Endothelial cell of umbilical vein (primary cell): ENCODE measurements around the gene ANKRD34C. TPM values are rescaled to one million over a fixed set of nuclear protein-coding genes. Genes with fewer than 3 reads are reported as not detected.

ENCODE experiments used
- BruUV-seq: library from RNA; stranded (reverse); fragments of 400-500 nt; replicated peaks from 2 replicates; lab custom pipeline; 2021; lab: Mats Ljungman, UMichigan
- CTCF ChIA-PET: fragments of 300-600, 350-600 bp; sonication (Branson Sonifier 250); formaldehyde crosslinking; loops from one replicate; lab custom pipeline; 2021; ENCODE audit warnings: antibody characterized with exemption, inconsistent platforms; lab: Charles Lee
- POLR2A ChIA-PET: fragments of 300-600, 350-600 bp; sonication (Branson Sonifier 250); formaldehyde crosslinking; loops from one replicate; lab custom pipeline; 2021; ENCODE audit warnings: antibody characterized with exemption, inconsistent platforms; lab: Charles Lee
- DNase-seq: peaks from one replicate; pipeline ENCODE4 v3.0.0-alpha.2; 2011; ENCODE audit warnings: low read depth, low spot score
- FAIRE-seq: peaks from 2 replicates; lab custom pipeline; 2011; peaks lifted over from hg19 to GRCh38; lab: Jason Lieb, UNC
- H2AFZ ChIP-seq: 2 replicates; pipeline ENCODE4 v1.6.0; 2012; ENCODE audit warnings: low read depth, low read length, control low read depth, inconsistent platforms
- H3K27ac ChIP-seq: 2 replicates; pipeline ENCODE4 v1.5.1; 2011; ENCODE audit warnings: low read depth, mild to moderate bottlenecking, control low read depth, low read length, moderate library complexity; ENCODE audit not compliant: insufficient read depth
- H3K27me3 ChIP-seq, 2 experiments: 2 replicates each; pipeline versions ENCODE4 v1.6.0 to v1.6.1; 2011; ENCODE audit warnings: low read length in 2 of 2, mixed read lengths in 1 of 2; ENCODE audit not compliant: control insufficient read depth in 2 of 2, insufficient read depth in 2 of 2
- H3K36me3 ChIP-seq, 2 experiments: 2 replicates in 1 of 2; 3 replicates in 1 of 2; pipeline ENCODE4 v1.5.1; 2011; ENCODE audit warnings: low read length in 2 of 2, mild to moderate bottlenecking in 1 of 2, moderate library complexity in 1 of 2; ENCODE audit not compliant: control insufficient read depth in 2 of 2, insufficient read depth in 2 of 2; ENCODE audit errors: extremely low read depth in 1 of 2
- H3K4me1 ChIP-seq: 3 replicates; pipeline ENCODE4 v1.5.1; 2011; ENCODE audit warnings: mild to moderate bottlenecking, low read length; ENCODE audit not compliant: control insufficient read depth, insufficient read depth; ENCODE audit errors: extremely low read depth
- H3K4me2 ChIP-seq: 2 replicates; pipeline ENCODE4 v1.6.1; 2011; ENCODE audit warnings: low read length, control low read depth, mixed read lengths; ENCODE audit not compliant: insufficient read depth
- H3K4me3 ChIP-seq, 3 experiments: fragments of 200-600 bp in 1 of 3; sonication (generic), shearing (Covaris generic) in 1 of 3; replicated peaks in 1 of 3; 2 replicates each; pipeline ENCODE4 v1.5.1; 2011 to 2016; ENCODE audit warnings: control low read depth in 3 of 3, low read length in 3 of 3, mild to moderate bottlenecking in 2 of 3, inconsistent platforms in 1 of 3, low read depth in 1 of 3, moderate library complexity in 1 of 3; ENCODE audit not compliant: insufficient read depth in 1 of 3
- H3K79me2 ChIP-seq: 2 replicates; pipeline ENCODE4 v1.6.0; 2012; ENCODE audit warnings: low read length, inconsistent platforms; ENCODE audit not compliant: control insufficient read depth, insufficient read depth
- H3K9ac ChIP-seq: replicated peaks from 2 replicates; pipeline ENCODE3; 2011; ENCODE audit warnings: low read length, control low read depth; ENCODE audit not compliant: insufficient read depth; ENCODE audit errors: extremely low read depth
- H3K9me1 ChIP-seq: replicated peaks from 3 replicates; pipeline ENCODE4 v1.6.0; 2011; ENCODE audit warnings: mild to moderate bottlenecking, low read length; ENCODE audit not compliant: control insufficient read depth, insufficient read depth; ENCODE audit errors: extremely low read depth
- H3K9me3 ChIP-seq: replicated peaks from 2 replicates; pipeline ENCODE4 v1.5.1; 2012; ENCODE audit warnings: low read length, inconsistent platforms; ENCODE audit not compliant: control insufficient read depth, insufficient read depth
- H4K20me1 ChIP-seq: replicated peaks from 2 replicates; pipeline ENCODE3; 2011; ENCODE audit warnings: mild to moderate bottlenecking, low read length; ENCODE audit not compliant: control insufficient read depth, insufficient read depth; ENCODE audit errors: extremely low read depth
- CTCF ChIP-seq, 2 donors: IDR thresholded peaks; 1 replicate in 1 of 2; 2 replicates in 1 of 2; pipeline ENCODE4 v1.5.1; 2011; ENCODE audit warnings: low read length in 2 of 2, mild to moderate bottlenecking in 2 of 2, moderate library complexity in 2 of 2, control low read depth in 1 of 2, inconsistent platforms in 1 of 2, low read depth in 1 of 2; ENCODE audit not compliant: insufficient read depth in 1 of 2; ENCODE audit errors: extremely low read depth in 1 of 2
- EZH2 ChIP-seq: IDR thresholded peaks from 2 replicates; pipeline ENCODE4 v1.6.1; 2012; ENCODE audit warnings: borderline replicate concordance, low read depth, mild to moderate bottlenecking, moderate library complexity, low read length, inconsistent platforms; ENCODE audit not compliant: severe bottlenecking
- FOS ChIP-seq: IDR thresholded peaks from 2 replicates; pipeline ENCODE4 v1.6.1; 2011; ENCODE audit warnings: mild to moderate bottlenecking, low read length, moderate library complexity, borderline replicate concordance; ENCODE audit not compliant: insufficient read depth
- GATA2 ChIP-seq: IDR thresholded peaks from 2 replicates; pipeline ENCODE4 v1.7.0; 2011; ENCODE audit warnings: low read depth, mild to moderate bottlenecking, moderate library complexity, mixed read lengths, low read length; ENCODE audit not compliant: insufficient read length, insufficient read depth
- JUN ChIP-seq: IDR thresholded peaks from 2 replicates; pipeline ENCODE4 v1.6.1; 2011; ENCODE audit warnings: borderline replicate concordance, low read depth; ENCODE audit not compliant: insufficient read length, insufficient read depth
- MAX ChIP-seq: IDR thresholded peaks from 2 replicates; pipeline ENCODE4 v1.6.1; 2011; ENCODE audit not compliant: insufficient read depth, insufficient read length
- MYC ChIP-seq: IDR thresholded peaks from one replicate; pipeline ENCODE4 v1.6.1; 2011; ENCODE audit warnings: mild to moderate bottlenecking, low read depth, low read length
- POLR2A ChIP-seq: IDR thresholded peaks from 2 replicates; pipeline ENCODE4 v1.6.1; 2012; ENCODE audit warnings: low read depth, mild to moderate bottlenecking, control low read depth, low read length
- POLR2AphosphoS5 ChIP-seq: IDR thresholded peaks from 2 replicates; pipeline ENCODE4 v1.6.1; 2012; ENCODE audit warnings: low read depth, mild to moderate bottlenecking, control low read depth, low read length, moderate library complexity; ENCODE audit not compliant: insufficient read depth
- dilution Hi-C: fragments of 300-500 bp; cut with MboI; formaldehyde crosslinking; loops from one replicate; pipeline ENCODE4 v1.15.0; 2019; ENCODE audit warnings: low sequenced_read_pairs; ENCODE audit not compliant: extremely low pct_ligation_motif_present
- intact Hi-C: fragments of 100-400 bp; cut with micrococcal nuclease; formaldehyde crosslinking; loops from one replicate; pipeline ENCODE4 v1.10.0; 2022
- polyA plus RNA-seq, 4 experiments: library from polyadenylated mRNA; depleted of rRNA in 3 of 4; stranded (reverse) in 3 of 4; unstranded in 1 of 4; fragments of >200 nt; gene quantifications; 2 replicates each; pipeline versions ENCODE4 v1.2.1 to v1.2.3, GENCODE V29; 2011 to 2012; ENCODE audit warnings: missing spikeins in 1 of 4
- total RNA-seq: library from RNA; stranded (reverse); gene quantifications from 2 replicates; pipeline ENCODE4 v1.2.3, GENCODE V29; 2021

Gene ANKRD34C
- total and polyA plus RNA-seq, 2 donors (not counting 3 experiments of a cell fraction or from before 2014, with no cell fraction given), result not detected

DNA sequence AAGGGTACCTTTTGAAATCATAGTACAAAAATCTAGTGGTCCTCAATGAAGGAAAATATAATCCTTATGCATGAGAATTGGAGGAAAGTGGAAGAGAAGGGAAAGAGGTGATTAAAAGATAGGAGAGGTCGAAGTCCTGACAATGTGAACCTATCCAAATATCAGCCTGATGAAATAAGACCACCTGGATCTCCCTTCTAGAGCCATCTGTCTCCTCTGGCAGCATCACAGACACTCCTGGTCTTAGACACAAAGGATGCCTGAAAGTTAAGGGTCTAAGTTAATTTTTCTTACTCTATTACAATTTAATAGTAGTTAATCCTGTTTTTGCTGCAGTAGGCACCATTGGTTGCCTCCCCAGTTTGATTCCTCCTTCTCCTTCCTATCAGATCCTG lies 17.3 kb downstream of the ANKRD34C start:
- no peaks in the 10 kb centered on the region for H3K79me2 ChIP-seq
- dilution Hi-C loops (no loop called here), intact Hi-C loops (no loop called here)
- no peaks in the 10 kb centered on the region for H3K9me3 ChIP-seq
- FAIRE-seq (no peak), DNase-seq (no peak)
- CTCF ChIA-PET, result interaction anchor here (1.4 kb wide), 1 partner anchor 550 kb away, joined by 3 read pairs; no protein-coding TSS in a partner anchor
- H3K4me2 ChIP-seq, result no peak overlapping the region
- POLR2A ChIA-PET, result no interaction called here
- H3K9ac ChIP-seq, result no peak overlapping the region
- H3K4me3 ChIP-seq, result no peak overlapping the region
- H4K20me1 ChIP-seq, result no peaks in the 10 kb centered on the region
- H3K27ac ChIP-seq, result no peak overlapping the region
- no peaks in the 10 kb centered on the region for H3K9me1 ChIP-seq
- peaks cover 16 to 40% of the 10 kb centered on the region in 2 experiments for H3K27me3 ChIP-seq
- no peaks in the 10 kb centered on the region for H3K36me3 ChIP-seq
- H3K4me1 ChIP-seq, result no peaks in the 10 kb centered on the region
- TF ChIP-seq GATA2 (no peak), JUN (no peak)
- BruUV-seq, result no TSS peak
- H2AFZ ChIP-seq, result no peak overlapping the region

DNA sequence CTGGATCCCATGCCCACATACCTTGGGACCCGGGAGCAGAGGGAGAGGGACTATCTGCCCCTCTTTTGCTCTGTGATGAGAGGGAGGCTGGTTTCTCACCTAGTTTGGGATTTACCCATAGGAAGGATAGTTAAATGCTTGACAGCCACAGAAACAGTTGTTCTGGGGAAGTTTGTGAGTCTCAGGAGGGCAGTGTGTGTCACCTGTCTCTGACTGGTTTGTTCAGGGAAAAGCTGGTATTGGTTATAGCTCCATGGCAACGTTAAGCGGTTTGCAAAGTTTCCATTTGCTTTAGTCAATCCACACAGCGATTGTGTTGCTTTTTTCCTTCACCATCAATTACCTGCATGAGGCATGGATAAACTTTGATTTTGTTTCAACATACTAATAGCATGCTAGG lies 24.7 kb downstream of the ANKRD34C start:
- intact Hi-C loops, result no loop called here
- Histone ChIP-seq H2AFZ (no peak overlapping the region), H3K9ac (no peak overlapping the region), H3K9me3 (no peaks in the 10 kb centered on the region), H3K4me2 (no peak overlapping the region), H3K79me2 (peaks cover 13% of the 10 kb centered on the region), H3K36me3 (no peaks in the 10 kb centered on the region), H4K20me1 (no peaks in the 10 kb centered on the region), H3K4me3 (no peak overlapping the region), H3K9me1 (no peaks in the 10 kb centered on the region), H3K27ac (no peak overlapping the region), H3K27me3 (peaks cover 24 to 53% of the 10 kb centered on the region in 2 experiments), H3K4me1 (peaks cover 11% of the 10 kb centered on the region)
- CTCF ChIA-PET, result no interaction called here
- POLR2A ChIA-PET, result no interaction called here
- dilution Hi-C loops, result no loop called here
- TF ChIP-seq JUN, result no peak
- TF ChIP-seq MAX, result no peak
- TF ChIP-seq EZH2, result no peak
- no peak for TF ChIP-seq MYC
- TF ChIP-seq POLR2AphosphoS5, result no peak
- no peak for TF ChIP-seq FOS
- TF ChIP-seq GATA2, result no peak
- TF ChIP-seq POLR2A, result no peak
- no peak for TF ChIP-seq CTCF (IDR thresholded peaks at IDR 0.05; ENCODE audit: extremely low read depth in 1 of 2, insufficient read depth in 1 of 2, low read depth in 1 of 2, low read length in 2 of 2)
- no peak for FAIRE-seq
- no TSS peak for BruUV-seq
- DNase-seq, result no peak
